SJSA1 (cell line): ENCODE results near the gene CCDC106. TPM values are rescaled to one million over a fixed set of nuclear protein-coding genes. Genes with fewer than 3 reads are reported as not detected.

Source experiments
- DNase-seq, 2 experiments: peaks; one replicate each; pipeline ENCODE4 v3.0.0-alpha.2; 2015 to 2020; ENCODE audit warnings: low spot score in 2 of 2, low read depth in 1 of 2
- H3K27ac ChIP-seq: fragments of 250-450 bp; sonication (Bioruptor Pico); 2 replicates; pipeline ENCODE4 v1.5.1; 2020; ENCODE audit warnings: mild to moderate bottlenecking, moderate library complexity
- H3K27me3 ChIP-seq: fragments of 250-450 bp; sonication (Bioruptor Pico); replicated peaks from 2 replicates; pipeline ENCODE4 v1.5.1; 2020; ENCODE audit warnings: mild to moderate bottlenecking, moderate library complexity
- H3K36me3 ChIP-seq: fragments of 250-450 bp; sonication (Bioruptor Pico); 2 replicates; pipeline ENCODE4 v1.5.1; 2020; ENCODE audit warnings: mild to moderate bottlenecking
- H3K4me1 ChIP-seq: fragments of 250-450 bp; sonication (Bioruptor Pico); replicated peaks from 2 replicates; pipeline ENCODE4 v1.6.1; 2021; ENCODE audit warnings: mild to moderate bottlenecking
- H3K4me3 ChIP-seq: fragments of 250-450 bp; sonication (Bioruptor Pico); 2 replicates; pipeline ENCODE4 v1.5.1; 2020; ENCODE audit warnings: mild to moderate bottlenecking
- H3K9me3 ChIP-seq: fragments of 250-450 bp; sonication (Bioruptor Pico); replicated peaks from 2 replicates; pipeline ENCODE4 v1.5.1; 2020; ENCODE audit warnings: mild to moderate bottlenecking
- total RNA-seq: library from RNA; depleted of rRNA; stranded (reverse); fragments of >200 nt; shearing (Covaris generic); gene quantifications from 2 replicates; pipeline ENCODE4 v1.2.3, GENCODE V29; 2014

The CCDC106 gene
- total RNA-seq, 1 experiment from 2014 or later = 6.0 TPM

DNA sequence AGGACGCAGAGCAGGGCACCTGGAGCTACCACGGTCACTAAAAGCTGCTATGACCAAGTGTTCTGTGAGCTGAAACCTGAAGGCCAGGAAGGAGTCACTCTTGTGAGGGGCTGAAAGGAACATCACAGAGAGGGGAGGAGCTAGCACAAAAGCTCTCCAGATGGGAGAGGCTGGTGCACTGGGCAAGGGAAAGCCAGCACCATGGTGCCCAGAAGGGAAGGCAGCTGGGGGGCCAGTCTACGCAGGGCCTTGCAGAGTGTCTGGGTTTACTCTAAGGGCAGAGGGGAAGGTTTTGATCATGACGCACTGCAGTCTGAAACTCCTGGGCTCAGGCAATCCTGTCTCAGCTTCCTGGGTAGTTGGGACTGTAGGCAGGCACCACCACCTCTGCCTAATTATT lies 11.3 kb upstream of the CCDC106 start:
- DNase-seq = no peak
- Histone ChIP-seq H3K27ac (no peak overlapping the region), H3K9me3 (no peaks in the 10 kb centered on the region), H3K4me1 (peaks cover 25% of the 10 kb centered on the region), H3K4me3 (no peak overlapping the region), H3K36me3 (peaks cover 20% of the 10 kb centered on the region), H3K27me3 (no peaks in the 10 kb centered on the region)

DNA sequence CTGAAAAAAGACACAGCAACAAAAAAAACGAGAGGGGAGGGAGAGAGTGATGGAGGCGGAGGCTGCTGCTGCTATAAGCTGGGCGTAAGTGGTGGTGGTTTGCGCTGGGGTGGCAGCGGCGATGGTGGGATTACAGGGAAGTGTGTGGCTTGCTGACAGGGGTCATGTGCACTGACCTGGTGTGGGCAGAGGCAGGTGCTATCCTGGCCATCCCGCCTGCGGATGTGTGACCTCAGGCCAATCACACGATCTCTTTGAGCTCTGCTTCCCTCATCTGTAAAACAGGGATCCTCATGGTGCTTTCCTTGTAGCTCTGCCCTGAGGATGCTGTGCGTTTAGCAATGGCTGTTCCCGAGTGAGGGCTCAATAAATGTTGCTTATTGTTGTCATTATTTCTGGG lies 10.5 kb upstream of the CCDC106 start:
- DNase-seq = no peak
- no peaks in the 10 kb centered on the region for H3K27me3 ChIP-seq
- H3K4me1 ChIP-seq = peaks cover 31% of the 10 kb centered on the region
- H3K4me3 ChIP-seq = no peak overlapping the region
- H3K36me3 ChIP-seq = peaks cover 20% of the 10 kb centered on the region
- H3K9me3 ChIP-seq = no peaks in the 10 kb centered on the region
- H3K27ac ChIP-seq = no peak overlapping the region

GRCh38 chr19:55638864-55639359 lies 9.1 kb upstream of the CCDC106 start:
- no peak overlapping the region for H3K27ac ChIP-seq
- peaks cover 30% of the 10 kb centered on the region for H3K36me3 ChIP-seq
- no peak for DNase-seq

GRCh38 chr19:55640043-55640576 lies 7.9 kb upstream of the CCDC106 start:
- Histone ChIP-seq H3K9me3 (no peaks in the 10 kb centered on the region), H3K4me1 (peaks cover 47% of the 10 kb centered on the region), H3K27ac (peak overlapping the region; percentile 73), H3K36me3 (peaks cover 33% of the 10 kb centered on the region), H3K27me3 (no peaks in the 10 kb centered on the region), H3K4me3 (peak overlapping the region; percentile 63)
- DNase-seq = no peak

More at GRCh38 chr19:55638864-55639359, 9.1 kb upstream of the CCDC106 start:
- no peak overlapping the region; the same call in 1 of the 2 replicates for H3K4me3 ChIP-seq
- H3K9me3 ChIP-seq = no peaks in the 10 kb centered on the region
- H3K27me3 ChIP-seq = no peaks in the 10 kb centered on the region
- peaks cover 40% of the 10 kb centered on the region for H3K4me1 ChIP-seq

GRCh38 chr19:55640577-55641425 lies 7.2 kb upstream of the CCDC106 start, which contains the start of gene ZNF580:
Gene ZNF580, plus strand, starts transcription at chr19:55641002. Its CDS starts 1,507 bp downstream, at chr19:55642509.
- no peaks in the 10 kb centered on the region for H3K9me3 ChIP-seq
- H3K4me1 ChIP-seq = peaks cover 43% of the 10 kb centered on the region
- DNase-seq = peak; percentile 78 to 88
- peak within 1 kb of the TSS; percentile 63 for H3K4me3 ChIP-seq
- H3K27me3 ChIP-seq = no peaks in the 10 kb centered on the region
- peaks cover 39% of the 10 kb centered on the region for H3K36me3 ChIP-seq
- H3K27ac ChIP-seq = peak within 1 kb of the TSS; percentile 73

- DNase-seq = no peak
- H3K4me1 ChIP-seq = peaks cover 39% of the 10 kb centered on the region
- peak overlapping the region; percentile 73 for H3K27ac ChIP-seq
- no peaks in the 10 kb centered on the region for H3K9me3 ChIP-seq
- H3K4me3 ChIP-seq = peak overlapping the region; percentile 63
- no peaks in the 10 kb centered on the region for H3K27me3 ChIP-seq
- H3K36me3 ChIP-seq = peaks cover 44% of the 10 kb centered on the region
Observed at GRCh38 chr19:55641426-55642152, 6.4 kb upstream of the CCDC106 start.

- Histone ChIP-seq H3K27ac (no peak overlapping the region), H3K36me3 (peaks cover 52% of the 10 kb centered on the region)
- DNase-seq = no peak
Observed at GRCh38 chr19:55642153-55643002, 5.6 kb upstream of the CCDC106 start.

GRCh38 chr19:55643003-55643886 lies 4.8 kb upstream of the CCDC106 start, which contains the start of gene ZNF581:
Gene ZNF581, plus strand, starts transcription at chr19:55643649. Its CDS starts 923 bp downstream, at chr19:55644572.
- no peaks in the 10 kb centered on the region for H3K9me3 ChIP-seq
- peaks cover 46% of the 10 kb centered on the region for H3K4me1 ChIP-seq
- no peak within 1 kb of the TSS for H3K27ac ChIP-seq
- peak; percentile 74 to 76 for DNase-seq
- H3K4me3 ChIP-seq = peak within 1 kb of the TSS; percentile 63
- H3K27me3 ChIP-seq = no peaks in the 10 kb centered on the region
- H3K36me3 ChIP-seq = peaks cover 46% of the 10 kb centered on the region

More at GRCh38 chr19:55642153-55643002, 5.6 kb upstream of the CCDC106 start:
- Histone ChIP-seq H3K27me3 (no peaks in the 10 kb centered on the region), H3K4me1 (peaks cover 39% of the 10 kb centered on the region), H3K9me3 (no peaks in the 10 kb centered on the region), H3K4me3 (peak overlapping the region; percentile 63)

DNA sequence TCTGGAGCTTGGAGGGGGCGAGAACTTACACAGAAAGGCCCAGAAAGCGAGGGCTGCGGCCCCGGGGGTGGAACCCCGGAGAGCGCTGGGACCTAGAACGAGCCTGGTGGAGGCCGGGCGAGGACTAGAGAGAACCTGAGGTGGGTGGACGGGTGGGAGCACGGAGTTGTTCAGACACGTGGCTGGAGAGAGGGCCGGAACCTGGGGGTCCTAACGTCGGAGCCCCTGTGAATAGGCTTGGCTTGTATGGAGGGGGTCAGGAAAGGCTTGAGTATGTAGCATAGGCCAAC lies 4.2 kb upstream of the CCDC106 start:
- H3K4me1 ChIP-seq = peaks cover 51% of the 10 kb centered on the region
- peak overlapping the region; percentile 63 for H3K4me3 ChIP-seq
- H3K27ac ChIP-seq = no peak overlapping the region
- H3K27me3 ChIP-seq = no peaks in the 10 kb centered on the region
- no peak for DNase-seq
- H3K36me3 ChIP-seq = peaks cover 43% of the 10 kb centered on the region
- no peaks in the 10 kb centered on the region for H3K9me3 ChIP-seq

- H3K27ac ChIP-seq = no peak overlapping the region
- DNase-seq = no peak
- peaks cover 40% of the 10 kb centered on the region for H3K36me3 ChIP-seq
- peaks cover 51% of the 10 kb centered on the region for H3K4me1 ChIP-seq
- peak overlapping the region; percentile 63 for H3K4me3 ChIP-seq
- H3K27me3 ChIP-seq = no peaks in the 10 kb centered on the region
- H3K9me3 ChIP-seq = no peaks in the 10 kb centered on the region
Observed at GRCh38 chr19:55644191-55644833, 3.7 kb upstream of the CCDC106 start.

GRCh38 chr19:55644842-55645511 lies 3.0 kb upstream of the CCDC106 start:
- Histone ChIP-seq H3K4me1 (peaks cover 44% of the 10 kb centered on the region), H3K4me3 (peak overlapping the region; percentile 63; the same call in 1 of the 2 replicates)

More at GRCh38 chr19:55644842-55645511, 3.0 kb upstream of the CCDC106 start:
- H3K27ac ChIP-seq = no peak overlapping the region
- H3K27me3 ChIP-seq = no peaks in the 10 kb centered on the region
- peaks cover 37% of the 10 kb centered on the region for H3K36me3 ChIP-seq
- no peaks in the 10 kb centered on the region for H3K9me3 ChIP-seq
- no peak for DNase-seq
